OCI-LY1 (cell line): ENCODE data around the gene C1GALT1C1L.

Source experiments
- CTCF ChIP-seq: fragments of 200-600 bp; sonication (generic), shearing (Covaris generic); IDR thresholded peaks from 2 replicates; pipeline ENCODE4 v1.5.1; 2017; ENCODE audit warnings: mild to moderate bottlenecking, antibody characterized with exemption, low read length, moderate library complexity, mixed read lengths
- EZH2 ChIP-seq: fragments of 200-600 bp; sonication (generic), shearing (Covaris generic); IDR thresholded peaks from 2 replicates; pipeline ENCODE4 v1.8.0; 2017; ENCODE audit warnings: borderline replicate concordance, mixed run types, mild to moderate bottlenecking, antibody characterized with exemption, low read length, moderate library complexity, mixed read lengths

GRCh38 chr2:43642363-43642762, 33.9 kb downstream of the C1GALT1C1L start:
- TF ChIP-seq CTCF: no peak
- TF ChIP-seq EZH2: no peak
